Fibroblast of skin of abdomen (primary cell): ENCODE measurements around the gene OLFML2B. TPM values are rescaled to one million over a fixed set of nuclear protein-coding genes. Genes with fewer than 3 reads are reported as not detected.
"Not testable (repeated sequence)": the region's sequence is repeated elsewhere in the genome, so short reads cannot be mapped to it uniquely, and the experiment has no call there.

ENCODE experiments used
- DNase-seq: peaks from one replicate; pipeline ENCODE4 v3.0.0-alpha.2; 2013
- polyA plus RNA-seq, 2 experiments: library from polyadenylated mRNA; unstranded; fragments of 120-200 nt; gene quantifications; one replicate each; pipeline ENCODE4 v1.2.1, GENCODE V29; 2013; ENCODE audit not compliant: insufficient read length in 2 of 2

The OLFML2B gene
- polyA plus RNA-seq (2013, experiment 1 of 2; ENCODE audit: insufficient read length): 16.7 TPM
- polyA plus RNA-seq (2013, experiment 2 of 2; ENCODE audit: insufficient read length): 16.0 TPM

GRCh38 chr1:162023547-162024501 is at the start of gene OLFML2B:
OLFML2B (minus strand) TSS chr1:162023869; CDS start chr1:162023430, 439 bp downstream.
- peak; percentile 81 for DNase-seq

GRCh38 chr1:162072740-162073139 is 49.1 kb upstream of the OLFML2B start:
- no peak for DNase-seq

GRCh38 chr1:162070825-162071224 is 47.2 kb upstream of the OLFML2B start:
- DNase-seq: no peak

- no peak for DNase-seq
These were observed 46.6 kb upstream of the OLFML2B start for GRCh38 chr1:162070094-162070748.

GRCh38 chr1:162069334-162070093 is 45.8 kb upstream of the OLFML2B start, which contains the start of gene NOS1AP:
NOS1AP (plus strand) TSS chr1:162069691; CDS start chr1:162070178, 487 bp downstream.
- DNase-seq: peak; percentile 27

GRCh38 chr1:162068301-162068700 is 44.6 kb upstream of the OLFML2B start:
- DNase-seq: no peak

- DNase-seq: no peak
These were observed 43.8 kb upstream of the OLFML2B start for GRCh38 chr1:162067466-162067865.

- not testable (repeated sequence) for DNase-seq
These were observed 43.2 kb upstream of the OLFML2B start for GRCh38 chr1:162066836-162067235.

- DNase-seq: no peak
These were observed 41.3 kb upstream of the OLFML2B start for GRCh38 chr1:162065016-162065415.

GRCh38 chr1:162062542-162063015 is 38.9 kb upstream of the OLFML2B start:
- peak; percentile 63 for DNase-seq

GRCh38 chr1:162060314-162060713 is 36.6 kb upstream of the OLFML2B start:
- DNase-seq: no peak

GRCh38 chr1:162059721-162060120 is 36.1 kb upstream of the OLFML2B start:
- no peak for DNase-seq

GRCh38 chr1:162056579-162056978 is 32.9 kb upstream of the OLFML2B start:
- DNase-seq: no peak

GRCh38 chr1:162056043-162056442 is 32.4 kb upstream of the OLFML2B start:
- peak; percentile 68 for DNase-seq

- DNase-seq: peak; percentile 83
These were observed 31.4 kb upstream of the OLFML2B start for GRCh38 chr1:162055062-162055461.

GRCh38 chr1:162053949-162054348 is 30.3 kb upstream of the OLFML2B start:
- not testable (repeated sequence) for DNase-seq

- DNase-seq: no peak
These were observed 23.3 kb upstream of the OLFML2B start for GRCh38 chr1:162046921-162047320.

GRCh38 chr1:162042361-162042760 is 18.7 kb upstream of the OLFML2B start:
- DNase-seq: no peak

GRCh38 chr1:162040657-162041056 is 17.0 kb upstream of the OLFML2B start:
- DNase-seq: peak; percentile 22

GRCh38 chr1:162040001-162040400 is 16.3 kb upstream of the OLFML2B start:
- no peak for DNase-seq

- DNase-seq: no peak
These were observed 15.0 kb upstream of the OLFML2B start for GRCh38 chr1:162038624-162039023.

- peak; percentile 57 for DNase-seq
These were observed 12.5 kb upstream of the OLFML2B start for GRCh38 chr1:162036163-162036562.
